Activated CD8-positive, alpha-beta T cell treated with anti-CD3 and anti-CD28 coated beads for 36 hours (primary cell): ENCODE data around the gene NOC2L. TPM values are rescaled to one million over a fixed set of nuclear protein-coding genes. Genes with fewer than 3 reads are reported as not detected.

ENCODE experiments used
- ATAC-seq: fragments of 200-7000 bp; cut with Tn5 transposase; one replicate; pipeline ENCODE4 v1.10.0; 2021; ENCODE audit warnings: mild to moderate bottlenecking, moderate library complexity
- CTCF ChIA-PET: fragments of 350-600 bp; sonication (Branson Sonifier 250); formaldehyde crosslinking; loops from one replicate; lab custom pipeline; 2021; ENCODE audit warnings: antibody characterized with exemption; lab: Charles Lee
- POLR2A ChIA-PET: fragments of 350-600 bp; sonication (Branson Sonifier 250); formaldehyde crosslinking; loops from one replicate; lab custom pipeline; 2021; ENCODE audit warnings: antibody characterized with exemption; lab: Charles Lee
- DNase-seq: peaks from one replicate; pipeline ENCODE4 v3.0.0-alpha.2; 2020
- H3K27ac Mint-ChIP-seq: one replicate; pipeline ENCODE4 v1.8.0; 2021; ENCODE audit warnings: mild to moderate bottlenecking, mixed read lengths
- H3K27me3 Mint-ChIP-seq: one replicate; pipeline ENCODE4 v1.8.0; 2021; ENCODE audit warnings: mixed read lengths
- H3K36me3 Mint-ChIP-seq: one replicate; pipeline ENCODE4 v1.8.0; 2021; ENCODE audit warnings: low read depth, mixed read lengths
- H3K4me1 Mint-ChIP-seq: one replicate; pipeline ENCODE4 v1.8.0; 2021; ENCODE audit warnings: low read depth, mixed read lengths
- H3K4me3 Mint-ChIP-seq: one replicate; pipeline ENCODE4 v1.8.0; 2021; ENCODE audit warnings: mild to moderate bottlenecking, moderate library complexity, mixed read lengths
- H3K9me3 Mint-ChIP-seq: one replicate; pipeline ENCODE4 v1.8.0; 2021; ENCODE audit warnings: mixed read lengths
- intact Hi-C: fragments of 100-400 bp; cut with micrococcal nuclease; formaldehyde crosslinking; loops from one replicate; pipeline ENCODE4 v1.10.0; 2022
- total RNA-seq, 2 experiments: library from RNA; stranded (reverse); gene quantifications; one replicate each; pipeline ENCODE4 v1.2.3, GENCODE V29; 2021
- TF ChIP-seq, protein P1 (sequence below): fragments of 200-600 bp; IDR thresholded peaks from one replicate; pipeline ENCODE4 v1.8.0; 2022; ENCODE audit warnings: antibody characterized with exemption, mild to moderate bottlenecking

NOC2L gene
- total RNA-seq, 2 experiments from 2014 or later: 138 to 139 TPM

GRCh38 chr1:909861-910310 lies 49.2 kb downstream of the NOC2L start:
- no peaks in the 10 kb centered on the region for H3K36me3 Mint-ChIP-seq
- DNase-seq (no peak), ATAC-seq (no peak)
- no peaks in the 10 kb centered on the region for H3K9me3 Mint-ChIP-seq
- intact Hi-C loops: no loop called here
- CTCF ChIA-PET: no interaction called here
- H3K27ac Mint-ChIP-seq: no peak overlapping the region
- TF ChIP-seq, protein P1, sequence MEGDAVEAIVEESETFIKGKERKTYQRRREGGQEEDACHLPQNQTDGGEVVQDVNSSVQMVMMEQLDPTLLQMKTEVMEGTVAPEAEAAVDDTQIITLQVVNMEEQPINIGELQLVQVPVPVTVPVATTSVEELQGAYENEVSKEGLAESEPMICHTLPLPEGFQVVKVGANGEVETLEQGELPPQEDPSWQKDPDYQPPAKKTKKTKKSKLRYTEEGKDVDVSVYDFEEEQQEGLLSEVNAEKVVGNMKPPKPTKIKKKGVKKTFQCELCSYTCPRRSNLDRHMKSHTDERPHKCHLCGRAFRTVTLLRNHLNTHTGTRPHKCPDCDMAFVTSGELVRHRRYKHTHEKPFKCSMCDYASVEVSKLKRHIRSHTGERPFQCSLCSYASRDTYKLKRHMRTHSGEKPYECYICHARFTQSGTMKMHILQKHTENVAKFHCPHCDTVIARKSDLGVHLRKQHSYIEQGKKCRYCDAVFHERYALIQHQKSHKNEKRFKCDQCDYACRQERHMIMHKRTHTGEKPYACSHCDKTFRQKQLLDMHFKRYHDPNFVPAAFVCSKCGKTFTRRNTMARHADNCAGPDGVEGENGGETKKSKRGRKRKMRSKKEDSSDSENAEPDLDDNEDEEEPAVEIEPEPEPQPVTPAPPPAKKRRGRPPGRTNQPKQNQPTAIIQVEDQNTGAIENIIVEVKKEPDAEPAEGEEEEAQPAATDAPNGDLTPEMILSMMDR: no peak
- no peak overlapping the region for H3K4me3 Mint-ChIP-seq
- H3K27me3 Mint-ChIP-seq: peaks cover 47% of the 10 kb centered on the region
- POLR2A ChIA-PET: no interaction called here
- peaks cover 7% of the 10 kb centered on the region for H3K4me1 Mint-ChIP-seq

DNA sequence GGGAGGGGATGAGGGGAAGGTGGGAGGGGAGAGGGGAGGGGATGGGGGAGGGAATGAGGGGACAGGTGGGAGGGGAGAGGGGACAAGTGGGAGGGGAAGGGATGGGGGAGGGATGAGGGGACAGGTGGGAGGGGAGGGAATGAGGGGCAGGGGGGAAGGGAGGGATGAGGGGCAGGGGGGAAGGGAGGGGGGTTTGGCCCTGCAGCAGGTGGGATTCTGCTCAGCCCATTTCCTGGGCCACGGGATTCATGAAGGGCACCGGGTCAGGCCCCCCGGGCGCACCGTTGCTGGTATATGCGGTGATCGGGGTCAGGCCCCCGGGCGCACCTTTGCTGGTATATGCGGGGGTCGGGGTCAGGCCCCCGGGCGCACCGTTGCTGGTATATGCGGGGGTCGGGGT lies 50.4 kb downstream of the NOC2L start:
- DNase-seq (no peak), ATAC-seq (no peak)
- CTCF ChIA-PET: no interaction called here
- H3K4me3 Mint-ChIP-seq: no peak overlapping the region
- peaks cover 9% of the 10 kb centered on the region for H3K4me1 Mint-ChIP-seq
- POLR2A ChIA-PET: no interaction called here
- TF ChIP-seq, protein P1: no peak
- no peaks in the 10 kb centered on the region for H3K9me3 Mint-ChIP-seq
- intact Hi-C loops: no loop called here
- H3K27me3 Mint-ChIP-seq: peaks cover 48% of the 10 kb centered on the region
- H3K27ac Mint-ChIP-seq: no peak overlapping the region
- H3K36me3 Mint-ChIP-seq: no peaks in the 10 kb centered on the region

DNA sequence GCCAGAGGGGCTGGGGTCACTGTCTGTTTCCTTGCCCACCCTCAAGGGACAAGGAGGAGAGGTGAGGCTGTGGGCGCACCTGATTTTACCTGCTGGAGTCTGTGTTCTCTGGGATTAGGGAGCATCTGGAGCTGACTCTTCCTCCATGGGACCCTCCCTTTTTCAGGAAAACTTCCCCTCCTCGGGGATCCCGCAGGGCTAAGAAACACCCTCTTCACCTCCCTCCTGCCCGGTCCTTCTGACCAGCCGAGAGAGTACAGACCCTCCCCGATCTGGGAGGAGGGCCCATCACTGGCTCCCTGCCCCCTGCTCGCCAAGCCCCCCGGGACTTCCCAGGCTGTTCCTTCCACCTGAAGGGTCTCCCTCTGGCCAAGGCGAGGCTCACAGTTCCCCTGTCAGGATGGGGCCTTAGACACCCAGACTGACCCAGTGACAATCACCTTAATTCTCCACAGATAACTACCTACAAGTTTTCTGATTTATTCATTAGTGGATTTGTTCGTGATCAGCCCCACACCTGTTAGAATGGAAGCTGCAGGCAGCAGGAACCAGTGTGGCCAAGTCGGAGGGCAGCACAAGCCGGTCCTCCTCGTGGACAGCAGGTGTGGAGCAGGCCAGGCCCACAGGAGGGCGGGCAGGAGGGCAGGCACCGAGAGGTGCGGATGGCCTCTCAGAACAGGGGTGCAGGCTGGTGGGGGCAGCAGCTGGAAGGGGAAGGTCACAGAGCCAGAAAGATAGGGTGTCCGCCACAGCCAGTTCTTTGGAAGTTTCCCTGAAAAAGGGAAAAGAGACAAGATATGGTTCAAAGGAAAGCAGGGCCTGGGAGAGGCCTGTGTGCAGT lies 51.2 kb downstream of the NOC2L start:
- CTCF ChIA-PET: no interaction called here
- no peak for DNase-seq
- Mint-ChIP-seq H3K27ac (no peak overlapping the region), H3K27me3 (peaks cover 47% of the 10 kb centered on the region), H3K4me1 (peaks cover 9% of the 10 kb centered on the region), H3K9me3 (no peaks in the 10 kb centered on the region), H3K36me3 (no peaks in the 10 kb centered on the region), H3K4me3 (no peak overlapping the region)
- intact Hi-C loops: no loop called here
- TF ChIP-seq, protein P1: no peak
- no peak for ATAC-seq
- POLR2A ChIA-PET: no interaction called here

DNA sequence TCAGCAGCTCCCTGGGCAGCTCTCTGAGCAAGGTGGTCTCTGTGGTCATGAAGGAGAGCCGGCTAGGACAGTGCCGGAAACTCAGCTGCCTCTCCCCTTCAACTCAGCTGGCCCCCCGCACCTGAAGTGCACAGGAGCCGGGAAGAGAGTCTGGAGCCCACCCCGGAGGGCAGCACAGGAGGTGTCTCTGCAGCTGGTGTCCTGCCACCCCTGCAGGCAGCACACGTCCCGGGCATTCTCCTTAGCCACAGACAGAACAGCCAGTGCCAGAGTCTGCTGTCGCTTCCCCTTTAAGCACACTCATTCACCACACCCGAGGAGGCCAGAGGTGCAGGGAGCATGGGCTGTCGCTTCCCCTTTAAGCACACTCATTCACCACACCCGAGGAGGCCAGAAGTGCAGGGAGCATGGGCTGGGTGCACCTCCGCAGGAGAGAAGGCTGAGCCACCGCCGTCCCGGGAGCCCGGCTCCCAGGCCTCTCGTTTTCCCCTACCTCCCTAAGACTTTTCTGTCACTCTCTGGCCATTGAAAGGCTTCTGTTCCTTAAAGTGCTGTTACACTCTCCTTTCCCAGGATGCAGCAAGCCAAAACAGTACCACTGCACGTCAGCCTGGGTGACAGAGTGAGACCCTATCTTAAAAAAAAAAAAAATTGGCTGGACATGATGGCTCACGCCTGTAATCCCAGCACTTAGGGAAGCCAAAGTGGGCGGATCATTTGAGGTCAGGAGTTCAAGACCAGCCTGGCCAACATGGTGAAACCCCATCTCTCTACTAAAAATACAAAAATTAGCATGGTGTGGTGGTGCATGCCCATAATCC lies 52.2 kb downstream of the NOC2L start:
- peaks cover 9% of the 10 kb centered on the region for H3K4me1 Mint-ChIP-seq
- intact Hi-C loops: no loop called here
- no peaks in the 10 kb centered on the region for H3K9me3 Mint-ChIP-seq
- TF ChIP-seq, protein P1: no peak
- H3K36me3 Mint-ChIP-seq: no peaks in the 10 kb centered on the region
- CTCF ChIA-PET: interaction anchor here (0.7 to 2.6 kb wide), 5 partner anchors 31 to 127 kb away, joined by 3 to 7 read pairs (median 3); partner anchors contain the start of gene PLEKHN1
- peak; percentile 38 for ATAC-seq
- H3K27ac Mint-ChIP-seq: no peak overlapping the region
- H3K27me3 Mint-ChIP-seq: peaks cover 41% of the 10 kb centered on the region
- peak; percentile 53 for DNase-seq
- POLR2A ChIA-PET: interaction anchor here (0.9 to 1.2 kb wide), 3 partner anchors 17 to 106 kb away, joined by 3 to 4 read pairs (median 3); partner anchors contain the start of genes ISG15 and SAMD11
- H3K4me3 Mint-ChIP-seq: no peak overlapping the region
